Upper lobe of right lung (tissue), 1 donor: ENCODE results near the gene DNPH1. TPM values are rescaled to one million over a fixed set of nuclear protein-coding genes. Genes with fewer than 3 reads are reported as not detected.
A peak's percentile ranks its signal among the peaks of the same experiment; 100 is the strongest.

Experiments
- ATAC-seq: fragments of 200-7000 bp; cut with Tn5 transposase; one replicate; pipeline ENCODE4 v1.9.1; 2020; ENCODE audit warnings: mild to moderate bottlenecking, moderate library complexity
- DNase-seq: peaks from one replicate; pipeline ENCODE4 v3.0.0-alpha.2; 2020
- H3K27ac ChIP-seq: fragments of 200-600 bp; one replicate; pipeline ENCODE4 v1.8.0; 2022
- H3K27me3 ChIP-seq: fragments of 200-600 bp; one replicate; pipeline ENCODE4 v1.8.0; 2022; ENCODE audit warnings: mild to moderate bottlenecking
- H3K36me3 ChIP-seq: fragments of 200-600 bp; one replicate; pipeline ENCODE4 v1.8.0; 2022
- H3K4me1 ChIP-seq: fragments of 200-600 bp; one replicate; pipeline ENCODE4 v1.8.0; 2022
- H3K4me3 ChIP-seq: fragments of 200-600 bp; one replicate; pipeline ENCODE4 v1.8.0; 2022; ENCODE audit warnings: mild to moderate bottlenecking
- H3K9me3 ChIP-seq: fragments of 200-600 bp; one replicate; pipeline ENCODE4 v1.8.0; 2022
- CTCF ChIP-seq: fragments of 200-600 bp; IDR thresholded peaks from one replicate; pipeline ENCODE4 v1.8.0; 2022; ENCODE audit warnings: antibody characterized with exemption
- intact Hi-C: fragments of 100-400 bp; cut with DNase I; formaldehyde crosslinking; loops from one replicate; pipeline ENCODE4 v1.11.0; 2022
- total RNA-seq: library from RNA; stranded (reverse); fragmentation: NEBNext Ultra II Directional; extraction: Animal tissue kit (Norgen Biotek cat#: 25700); gene quantifications from one replicate; pipeline ENCODE4 v1.2.1, GENCODE V29; 2021
- donor health status: DM: no; HTN: yes; CAD: no; lungs with severe emphysema.

DNPH1 gene
- total RNA-seq, 1 donor from 2014 or later, result 27.6 TPM

DNA sequence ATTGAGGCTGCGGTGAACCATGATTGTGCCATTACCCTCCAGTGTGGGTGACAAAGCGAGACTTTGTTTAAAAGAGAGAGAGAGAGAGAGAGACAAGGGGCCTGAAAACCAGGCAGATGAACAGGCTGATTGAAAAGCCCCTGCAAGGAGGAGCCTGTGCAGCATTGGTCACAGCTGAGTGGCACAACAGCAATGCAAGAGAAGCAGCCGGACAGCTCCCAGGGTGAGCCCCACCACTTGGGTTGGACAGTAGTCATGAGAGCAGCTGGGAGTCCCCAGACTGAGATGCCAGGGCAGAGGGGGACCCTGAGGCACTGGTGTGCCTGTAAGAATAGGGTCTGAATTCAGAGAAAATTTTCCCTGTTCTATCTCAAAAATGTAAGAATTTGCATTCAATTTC is 10.2 kb downstream of the DNPH1 start:
- no peak for ATAC-seq
- TF ChIP-seq CTCF, result no peak
- no peaks in the 10 kb centered on the region for H3K4me1 ChIP-seq

GRCh38 chr6:43217351-43217750 is 11.9 kb downstream of the DNPH1 start:
- H3K4me1 ChIP-seq, result no peaks in the 10 kb centered on the region
- H3K9me3 ChIP-seq, result no peaks in the 10 kb centered on the region
- no peak for DNase-seq
- ATAC-seq, result peak; percentile 51
- no peaks in the 10 kb centered on the region for H3K27me3 ChIP-seq
- intact Hi-C loops, result no loop called here
- H3K27ac ChIP-seq, result no peak overlapping the region
- H3K36me3 ChIP-seq, result peaks cover 51% of the 10 kb centered on the region
- TF ChIP-seq CTCF, result no peak
- no peak overlapping the region for H3K4me3 ChIP-seq

More for the DNA sequence above, 10.2 kb downstream of the DNPH1 start:
- H3K36me3 ChIP-seq, result peaks cover 61% of the 10 kb centered on the region
- intact Hi-C loops, result no loop called here
- no peak overlapping the region for H3K4me3 ChIP-seq
- H3K27ac ChIP-seq, result no peak overlapping the region
- H3K27me3 ChIP-seq, result no peaks in the 10 kb centered on the region
- no peaks in the 10 kb centered on the region for H3K9me3 ChIP-seq
- no peak for DNase-seq

DNA sequence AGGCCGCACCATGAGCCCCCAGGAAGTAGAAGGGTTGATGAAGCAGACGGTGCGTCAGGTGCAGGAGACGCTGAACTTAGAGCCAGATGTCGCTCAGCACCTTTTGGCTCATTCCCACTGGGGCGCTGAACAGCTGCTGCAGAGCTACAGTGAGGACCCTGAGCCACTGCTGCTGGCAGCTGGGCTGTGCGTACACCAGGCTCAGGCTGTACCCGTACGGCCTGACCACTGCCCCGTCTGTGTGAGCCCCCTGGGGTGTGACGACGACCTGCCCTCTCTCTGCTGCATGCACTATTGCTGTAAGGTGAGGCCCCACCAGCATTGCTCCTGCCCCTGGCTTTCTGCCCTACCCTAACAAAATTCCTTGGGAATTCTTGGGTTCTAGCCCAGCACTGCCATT is 13.1 kb downstream of the DNPH1 start:
- no peaks in the 10 kb centered on the region for H3K9me3 ChIP-seq
- H3K4me1 ChIP-seq, result no peaks in the 10 kb centered on the region
- ATAC-seq, result peak; percentile 18
- H3K27ac ChIP-seq, result no peak overlapping the region
- peaks cover 45% of the 10 kb centered on the region for H3K36me3 ChIP-seq
- DNase-seq, result peak; percentile 40
- no peak overlapping the region for H3K4me3 ChIP-seq
- no peak for TF ChIP-seq CTCF
- H3K27me3 ChIP-seq, result no peaks in the 10 kb centered on the region
- intact Hi-C loops, result no loop called here

GRCh38 chr6:43215066-43215465 is 14.2 kb downstream of the DNPH1 start:
- Histone ChIP-seq H3K4me1 (no peaks in the 10 kb centered on the region), H3K9me3 (no peaks in the 10 kb centered on the region), H3K36me3 (peaks cover 35% of the 10 kb centered on the region), H3K27ac (no peak overlapping the region), H3K27me3 (no peaks in the 10 kb centered on the region), H3K4me3 (no peak overlapping the region)
- intact Hi-C loops, result no loop called here
- no peak for DNase-seq
- no peak for TF ChIP-seq CTCF
- ATAC-seq, result no peak

- Histone ChIP-seq H3K27ac (no peak overlapping the region), H3K36me3 (peaks cover 42% of the 10 kb centered on the region), H3K27me3 (no peaks in the 10 kb centered on the region), H3K4me1 (no peaks in the 10 kb centered on the region), H3K4me3 (no peak overlapping the region), H3K9me3 (no peaks in the 10 kb centered on the region)
- intact Hi-C loops, result no loop called here
- no peak for TF ChIP-seq CTCF
- peak; percentile 40 for DNase-seq
- ATAC-seq, result no peak
These were observed 15.8 kb downstream of the DNPH1 start for GRCh38 chr6:43213431-43213830.

DNA sequence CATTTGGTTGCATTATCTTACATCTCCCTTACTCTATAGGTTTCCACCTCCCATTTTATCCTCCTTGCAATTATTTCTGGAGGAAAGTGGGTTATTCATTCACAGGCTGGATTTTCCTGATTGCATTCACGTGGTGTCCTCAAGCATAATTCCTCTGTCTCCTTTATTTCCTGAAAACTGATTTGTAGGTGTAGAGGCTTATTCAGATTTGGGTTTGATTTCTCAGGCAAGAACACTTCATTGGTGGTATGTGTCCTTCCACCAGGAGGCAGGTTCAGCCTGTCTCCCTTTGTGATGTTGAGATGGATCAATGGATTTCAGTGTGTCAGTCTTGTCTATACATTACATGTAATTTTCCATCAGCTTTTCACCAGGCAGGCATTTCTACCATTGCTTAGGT is 17.3 kb downstream of the DNPH1 start:
- intact Hi-C loops, result no loop called here
- ATAC-seq (no peak), DNase-seq (no peak)
- no peak for TF ChIP-seq CTCF
- Histone ChIP-seq H3K36me3 (peaks cover 31% of the 10 kb centered on the region), H3K27me3 (no peaks in the 10 kb centered on the region), H3K4me3 (no peak overlapping the region), H3K9me3 (no peaks in the 10 kb centered on the region), H3K4me1 (no peaks in the 10 kb centered on the region), H3K27ac (no peak overlapping the region)
